ENCODE measurements around the gene MPHOSPH6.

The MPHOSPH6 gene

GRCh38 chr16:82197540-82198240, 27.7 kb upstream of the MPHOSPH6 start:
- H3K9ac ChIP-seq (ENCODE audit: insufficient read length, low read depth) = no peak overlapping the region
- no peaks in the 10 kb centered on the region for H3K36me3 ChIP-seq (ENCODE audit: insufficient read depth, insufficient read length, low read length)
- no peaks in the 10 kb centered on the region for H3K4me1 ChIP-seq (ENCODE audit: insufficient read depth, insufficient read length)
- no peak for DNase-seq (ENCODE audit: low read depth, low spot score)
- H3K27me3 ChIP-seq (ENCODE audit: insufficient read depth, insufficient read length) = no peaks in the 10 kb centered on the region
- no peak overlapping the region for H3K4me3 ChIP-seq (ENCODE audit: insufficient read length, low read depth)
- TF ChIP-seq ZNF274 (IDR thresholded peaks at IDR 0.05; ENCODE audit: low read depth, low read length) = no peak
- no peak for TF ChIP-seq SUZ12 (IDR thresholded peaks at IDR 0.05; ENCODE audit: extremely low read depth, insufficient read depth, insufficient read length)
- no peak for TF ChIP-seq YY1 (IDR thresholded peaks at IDR 0.05; ENCODE audit: insufficient read depth, insufficient read length)
- H3K9me3 ChIP-seq (ENCODE audit: insufficient read depth, low read length) = no peaks in the 10 kb centered on the region

GRCh38 chr16:82195917-82196494, 26.0 kb upstream of the MPHOSPH6 start:
- Histone ChIP-seq H3K36me3 (ENCODE audit: insufficient read depth, insufficient read length, low read length) (no peaks in the 10 kb centered on the region), H3K27me3 (ENCODE audit: insufficient read depth, insufficient read length) (no peaks in the 10 kb centered on the region), H3K4me1 (ENCODE audit: insufficient read depth, insufficient read length) (no peaks in the 10 kb centered on the region), H3K4me3 (ENCODE audit: insufficient read length, low read depth) (no peak overlapping the region), H3K9ac (ENCODE audit: insufficient read length, low read depth) (no peak overlapping the region), H3K9me3 (ENCODE audit: insufficient read depth, low read length) (no peaks in the 10 kb centered on the region)
- no peak for TF ChIP-seq YY1 (IDR thresholded peaks at IDR 0.05; ENCODE audit: insufficient read depth, insufficient read length)
- TF ChIP-seq ZNF274 (IDR thresholded peaks at IDR 0.05; ENCODE audit: low read depth, low read length) = no peak
- TF ChIP-seq SUZ12 (IDR thresholded peaks at IDR 0.05; ENCODE audit: extremely low read depth, insufficient read depth, insufficient read length) = no peak
- DNase-seq (ENCODE audit: low read depth, low spot score) = no peak

- no peak for DNase-seq (ENCODE audit: low read depth, low spot score)
- TF ChIP-seq ZNF274 (IDR thresholded peaks at IDR 0.05; ENCODE audit: low read depth, low read length) (no peak), SUZ12 (IDR thresholded peaks at IDR 0.05; ENCODE audit: extremely low read depth, insufficient read depth, insufficient read length) (no peak), YY1 (IDR thresholded peaks at IDR 0.05; ENCODE audit: insufficient read depth, insufficient read length) (no peak)
- Histone ChIP-seq H3K9me3 (ENCODE audit: insufficient read depth, low read length) (no peaks in the 10 kb centered on the region), H3K36me3 (ENCODE audit: insufficient read depth, insufficient read length, low read length) (no peaks in the 10 kb centered on the region), H3K4me1 (ENCODE audit: insufficient read depth, insufficient read length) (no peaks in the 10 kb centered on the region), H3K4me3 (ENCODE audit: insufficient read length, low read depth) (no peak overlapping the region), H3K9ac (ENCODE audit: insufficient read length, low read depth) (no peak overlapping the region), H3K27me3 (ENCODE audit: insufficient read depth, insufficient read length) (no peaks in the 10 kb centered on the region)
Observed at GRCh38 chr16:82194086-82194485, 24.1 kb upstream of the MPHOSPH6 start.

GRCh38 chr16:82192665-82193064, 22.6 kb upstream of the MPHOSPH6 start:
- H3K4me3 ChIP-seq (ENCODE audit: insufficient read length, low read depth) = no peak overlapping the region
- H3K27me3 ChIP-seq (ENCODE audit: insufficient read depth, insufficient read length) = no peaks in the 10 kb centered on the region
- no peak overlapping the region for H3K9ac ChIP-seq (ENCODE audit: insufficient read length, low read depth)
- H3K4me1 ChIP-seq (ENCODE audit: insufficient read depth, insufficient read length) = no peaks in the 10 kb centered on the region
- no peaks in the 10 kb centered on the region for H3K36me3 ChIP-seq (ENCODE audit: insufficient read depth, insufficient read length, low read length)
- no peaks in the 10 kb centered on the region for H3K9me3 ChIP-seq (ENCODE audit: insufficient read depth, low read length)
- DNase-seq (ENCODE audit: low read depth, low spot score) = no peak
- TF ChIP-seq ZNF274 (IDR thresholded peaks at IDR 0.05; ENCODE audit: low read depth, low read length) (no peak), SUZ12 (IDR thresholded peaks at IDR 0.05; ENCODE audit: extremely low read depth, insufficient read depth, insufficient read length) (no peak), YY1 (IDR thresholded peaks at IDR 0.05; ENCODE audit: insufficient read depth, insufficient read length) (no peak)

- Histone ChIP-seq H3K9me3 (ENCODE audit: insufficient read depth, low read length) (no peaks in the 10 kb centered on the region), H3K4me1 (ENCODE audit: insufficient read depth, insufficient read length) (no peaks in the 10 kb centered on the region), H3K9ac (ENCODE audit: insufficient read length, low read depth) (no peak overlapping the region), H3K36me3 (ENCODE audit: insufficient read depth, insufficient read length, low read length) (no peaks in the 10 kb centered on the region), H3K4me3 (ENCODE audit: insufficient read length, low read depth) (no peak overlapping the region), H3K27me3 (ENCODE audit: insufficient read depth, insufficient read length) (no peaks in the 10 kb centered on the region)
- TF ChIP-seq SUZ12 (IDR thresholded peaks at IDR 0.05; ENCODE audit: extremely low read depth, insufficient read depth, insufficient read length) (no peak), ZNF274 (IDR thresholded peaks at IDR 0.05; ENCODE audit: low read depth, low read length) (no peak), YY1 (IDR thresholded peaks at IDR 0.05; ENCODE audit: insufficient read depth, insufficient read length) (no peak)
- DNase-seq (ENCODE audit: low read depth, low spot score) = no peak
Observed at GRCh38 chr16:82190386-82190785, 20.4 kb upstream of the MPHOSPH6 start.

GRCh38 chr16:82187829-82188228, 17.8 kb upstream of the MPHOSPH6 start:
- Histone ChIP-seq H3K4me3 (ENCODE audit: insufficient read length, low read depth) (no peak overlapping the region), H3K27me3 (ENCODE audit: insufficient read depth, insufficient read length) (no peaks in the 10 kb centered on the region), H3K9me3 (ENCODE audit: insufficient read depth, low read length) (no peaks in the 10 kb centered on the region), H3K36me3 (ENCODE audit: insufficient read depth, insufficient read length, low read length) (no peaks in the 10 kb centered on the region), H3K4me1 (ENCODE audit: insufficient read depth, insufficient read length) (no peaks in the 10 kb centered on the region), H3K9ac (ENCODE audit: insufficient read length, low read depth) (no peak overlapping the region)
- no peak for DNase-seq (ENCODE audit: low read depth, low spot score)
- no peak for TF ChIP-seq SUZ12 (IDR thresholded peaks at IDR 0.05; ENCODE audit: extremely low read depth, insufficient read depth, insufficient read length)
- no peak for TF ChIP-seq YY1 (IDR thresholded peaks at IDR 0.05; ENCODE audit: insufficient read depth, insufficient read length)
- TF ChIP-seq ZNF274 (IDR thresholded peaks at IDR 0.05; ENCODE audit: low read depth, low read length) = no peak

GRCh38 chr16:82185012-82185411, 15.0 kb upstream of the MPHOSPH6 start:
- H3K4me1 ChIP-seq (ENCODE audit: insufficient read depth, insufficient read length) = no peaks in the 10 kb centered on the region
- no peaks in the 10 kb centered on the region for H3K36me3 ChIP-seq (ENCODE audit: insufficient read depth, insufficient read length, low read length)
- H3K9me3 ChIP-seq (ENCODE audit: insufficient read depth, low read length) = no peaks in the 10 kb centered on the region
- no peak for TF ChIP-seq SUZ12 (IDR thresholded peaks at IDR 0.05; ENCODE audit: extremely low read depth, insufficient read depth, insufficient read length)
- TF ChIP-seq YY1 (IDR thresholded peaks at IDR 0.05; ENCODE audit: insufficient read depth, insufficient read length) = no peak
- TF ChIP-seq ZNF274 (IDR thresholded peaks at IDR 0.05; ENCODE audit: low read depth, low read length) = no peak
- H3K4me3 ChIP-seq (ENCODE audit: insufficient read length, low read depth) = no peak overlapping the region
- no peaks in the 10 kb centered on the region for H3K27me3 ChIP-seq (ENCODE audit: insufficient read depth, insufficient read length)
- DNase-seq (ENCODE audit: low read depth, low spot score) = no peak
- no peak overlapping the region for H3K9ac ChIP-seq (ENCODE audit: insufficient read length, low read depth)

All from NT2/D1 (cell line).